ENCODE results near the gene DLG5. TPM values are rescaled to one million over a fixed set of nuclear protein-coding genes. Genes with fewer than 3 reads are reported as not detected.

The DLG5 gene
- total RNA-seq, 3 donors from 2014 or later, result 28.9 to 78.3 (median 35.1) TPM

DNA sequence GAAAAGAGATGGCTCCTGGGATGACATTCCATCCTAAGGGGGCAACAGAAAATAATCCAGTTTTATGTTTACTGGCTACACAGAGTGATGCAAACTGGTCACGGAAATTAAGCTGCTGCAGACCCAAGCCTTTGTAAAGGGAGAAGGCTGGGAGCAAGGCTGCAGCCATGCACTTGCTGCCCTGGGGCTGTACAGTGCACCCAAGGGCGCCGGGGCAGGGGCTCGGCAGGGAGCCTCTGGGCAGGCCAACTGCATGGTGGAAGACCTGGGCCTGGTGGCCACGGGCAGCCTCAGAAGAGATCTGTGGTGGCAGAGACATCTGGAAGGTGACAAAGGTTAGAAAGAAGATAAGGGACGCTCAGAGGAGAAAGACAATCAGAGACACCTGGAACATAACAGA is 113.8 kb downstream of the DLG5 start:
- H3K36me3 ChIP-seq (ENCODE audit: low read depth), result peaks cover 8% of the 10 kb centered on the region
- no peak overlapping the region for H3K4me3 ChIP-seq

DNA sequence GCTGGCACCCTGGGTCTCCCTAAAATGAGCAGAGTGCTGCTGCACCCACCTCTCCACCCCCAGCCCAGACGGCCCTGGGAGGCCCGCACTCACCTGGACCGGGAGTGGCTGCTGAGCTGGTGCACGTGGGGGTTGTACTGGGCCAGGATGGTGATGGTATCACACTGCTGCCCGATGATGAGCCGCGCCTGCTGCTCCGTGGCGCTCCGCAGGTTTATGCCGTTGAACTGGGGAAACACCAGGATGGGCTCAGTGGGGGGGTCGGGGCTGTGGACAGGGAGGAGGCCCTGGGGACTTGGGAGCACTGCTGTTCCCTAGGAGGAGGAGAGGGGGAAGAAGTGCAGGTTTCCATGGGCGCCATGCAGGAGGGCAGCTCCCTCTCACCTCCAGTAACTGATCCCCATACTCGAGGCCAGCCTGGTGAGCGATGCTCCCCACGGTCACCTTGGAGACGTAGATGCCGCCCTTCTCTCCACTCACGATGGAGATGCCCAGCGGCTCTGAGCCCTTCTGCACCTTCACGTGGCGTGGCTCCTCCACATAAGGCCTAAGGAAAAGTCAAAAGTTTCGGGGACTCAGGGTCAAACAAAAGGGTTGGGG is 114.6 kb downstream of the DLG5 start:
- no peak for DNase-seq
- Histone ChIP-seq H3K4me3 (no peak overlapping the region), H3K4me1 (ENCODE audit: low read depth) (no peaks in the 10 kb centered on the region), H3K9me3 (no peaks in the 10 kb centered on the region), H3K36me3 (ENCODE audit: low read depth) (peaks cover 8% of the 10 kb centered on the region)
- no peak for TF ChIP-seq CTCF (IDR thresholded peaks at IDR 0.05)
- no peak for ATAC-seq
- intact Hi-C loops (cut with DNase I, micrococcal nuclease), result loop anchor here in 1 of 2 donors (10.0 kb wide), 1 partner anchor 193 kb away; no protein-coding TSS in a partner anchor

More for the DNA sequence above, 113.8 kb downstream of the DLG5 start:
- no peaks in the 10 kb centered on the region for H3K9me3 ChIP-seq
- no peak for TF ChIP-seq CTCF (IDR thresholded peaks at IDR 0.05)
- intact Hi-C loops (cut with DNase I, micrococcal nuclease), result loop anchor here in 1 of 2 donors (10.0 kb wide), 1 partner anchor 192 kb away; no protein-coding TSS in a partner anchor
- H3K4me1 ChIP-seq (ENCODE audit: low read depth), result no peaks in the 10 kb centered on the region
- ATAC-seq (no peak), DNase-seq (no peak)

DNA sequence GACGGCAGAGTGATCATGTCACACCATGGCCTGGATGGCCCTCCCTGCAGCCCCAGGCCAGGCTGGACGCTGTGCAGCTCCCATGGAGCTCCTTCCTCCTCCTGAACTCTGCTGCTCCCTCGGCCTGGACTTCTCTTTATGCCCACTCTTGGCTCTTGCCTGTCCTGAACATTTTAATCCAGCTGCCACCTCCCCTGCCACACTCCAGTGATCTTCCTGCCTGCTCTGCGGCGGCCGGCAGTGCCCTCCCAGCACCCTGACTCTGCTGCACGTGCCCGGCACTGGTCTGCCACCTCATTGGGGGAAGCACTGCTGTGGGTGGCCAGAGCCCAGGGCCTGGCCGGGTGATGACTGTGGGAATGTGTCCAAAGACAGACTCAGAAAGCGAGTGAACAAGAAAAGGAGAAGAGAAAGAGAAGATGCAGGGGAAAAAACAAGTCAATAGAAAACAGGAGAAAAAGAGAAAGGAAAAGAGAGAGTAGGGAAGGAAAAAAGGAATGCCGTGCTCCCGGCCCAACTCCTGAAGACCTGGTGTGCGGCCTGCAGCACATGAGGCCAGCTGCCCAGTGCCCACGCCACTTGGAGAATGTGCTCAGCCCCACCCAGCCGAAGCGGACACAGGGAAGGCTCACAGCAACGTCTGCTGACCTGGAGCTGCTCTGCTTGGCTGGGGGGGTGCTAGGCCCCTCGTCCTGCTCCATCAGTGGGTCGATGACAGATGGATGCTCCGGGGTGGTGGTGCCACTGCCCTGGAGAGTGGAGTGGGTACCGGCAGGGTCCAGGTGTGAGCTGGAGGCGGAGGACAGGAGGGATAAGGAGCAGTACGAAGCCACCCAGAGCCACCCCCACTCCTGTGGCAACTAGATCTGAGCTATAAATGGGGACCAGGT is 115.9 kb downstream of the DLG5 start:
- ATAC-seq, result no peak
- H3K9me3 ChIP-seq, result no peaks in the 10 kb centered on the region
- H3K36me3 ChIP-seq (ENCODE audit: low read depth), result no peaks in the 10 kb centered on the region
- no peak for TF ChIP-seq CTCF (IDR thresholded peaks at IDR 0.05)
- no peaks in the 10 kb centered on the region for H3K4me1 ChIP-seq (ENCODE audit: low read depth)
- no peak overlapping the region for H3K4me3 ChIP-seq
- intact Hi-C loops (cut with DNase I, micrococcal nuclease), result loop anchor here in 1 of 2 donors (10.0 kb wide), 1 partner anchor 194 kb away; no protein-coding TSS in a partner anchor
- no peak for DNase-seq

GRCh38 chr10:77809336-77809735 is 117.2 kb downstream of the DLG5 start:
- intact Hi-C loops (cut with DNase I, micrococcal nuclease), result no loop called here
- H3K4me1 ChIP-seq (ENCODE audit: low read depth), result no peaks in the 10 kb centered on the region
- DNase-seq (no peak), ATAC-seq (no peak)
- H3K36me3 ChIP-seq (ENCODE audit: low read depth), result no peaks in the 10 kb centered on the region
- no peak overlapping the region for H3K4me3 ChIP-seq
- TF ChIP-seq CTCF (IDR thresholded peaks at IDR 0.05), result no peak
- no peaks in the 10 kb centered on the region for H3K9me3 ChIP-seq

DNA sequence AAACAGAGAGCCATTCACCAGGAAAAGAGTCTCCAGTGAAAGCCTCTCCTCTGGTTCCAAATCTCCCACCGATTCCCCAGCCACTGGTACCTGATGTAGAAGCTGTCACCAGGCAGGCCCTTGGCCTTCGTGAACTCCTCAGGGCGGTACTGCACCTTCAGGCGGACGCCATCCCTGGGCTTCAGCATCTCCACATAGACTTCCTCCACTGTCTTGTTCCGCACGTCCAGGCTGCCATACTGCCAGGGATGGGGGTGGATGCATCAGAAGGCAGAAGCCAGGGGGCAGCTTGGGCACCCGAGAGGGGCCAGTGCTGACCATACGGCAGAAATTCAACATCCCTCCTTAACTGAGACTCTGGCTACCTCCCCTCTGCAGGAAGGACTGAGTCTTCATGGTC is 118.8 kb downstream of the DLG5 start:
- Histone ChIP-seq H3K4me3 (no peak overlapping the region), H3K36me3 (ENCODE audit: low read depth) (no peaks in the 10 kb centered on the region), H3K9me3 (no peaks in the 10 kb centered on the region), H3K4me1 (ENCODE audit: low read depth) (no peaks in the 10 kb centered on the region)
- DNase-seq, result no peak
- no peak for ATAC-seq
- no peak for TF ChIP-seq CTCF (IDR thresholded peaks at IDR 0.05)
- intact Hi-C loops (cut with DNase I, micrococcal nuclease), result no loop called here

Measured in mucosa of descending colon (tissue), 3 donors.